ENCODE data around the gene LACTBL1. TPM values are rescaled to one million over a fixed set of nuclear protein-coding genes. Genes with fewer than 3 reads are reported as not detected.

The LACTBL1 gene
- total and polyA plus RNA-seq, 4 donors, result not detected

- ATAC-seq (ENCODE audit: low FRiP score) (no peak), DNase-seq (peak in 1 of 2 donors; percentile 27)
- Histone ChIP-seq H3K4me1 (ENCODE audit: control insufficient read depth in 1 of 2, insufficient read depth in 2 of 2, low read length in 2 of 2) (no peaks in the 10 kb centered on the region), H3K36me3 (ENCODE audit: control insufficient read depth in 1 of 2, insufficient read depth in 2 of 2, low read length in 1 of 2) (no peaks in the 10 kb centered on the region), H3K27me3 (ENCODE audit: control insufficient read depth in 1 of 2, insufficient read depth in 2 of 2, low read length in 1 of 2) (no peaks in the 10 kb centered on the region), H3K27ac (ENCODE audit: low read depth in 1 of 2, low read length in 2 of 2) (no peak overlapping the region), H3K9me3 (ENCODE audit: control insufficient read depth, low read length) (no peaks in the 10 kb centered on the region), H3K4me3 (ENCODE audit: low read length in 2 of 2) (no peak overlapping the region)
- WGBS, 2 donors, result 56 to 60% methylated on average over 8 of the region's 8 CpGs
- intact Hi-C loops (cut with DNase I), result no loop called here
These were observed 51.1 kb downstream of the LACTBL1 start for GRCh38 chr1:22921452-22922126.

- no peaks in the 10 kb centered on the region for H3K27me3 ChIP-seq (ENCODE audit: control insufficient read depth in 1 of 2, insufficient read depth in 2 of 2, low read length in 1 of 2)
- no peaks in the 10 kb centered on the region for H3K36me3 ChIP-seq (ENCODE audit: control insufficient read depth in 1 of 2, insufficient read depth in 2 of 2, low read length in 1 of 2)
- no peak overlapping the region for H3K4me3 ChIP-seq (ENCODE audit: low read length in 2 of 2)
- DNase-seq (peak in 1 of 2 donors; percentile 55), ATAC-seq (ENCODE audit: low FRiP score) (no peak)
- no peaks in the 10 kb centered on the region for H3K4me1 ChIP-seq (ENCODE audit: control insufficient read depth in 1 of 2, insufficient read depth in 2 of 2, low read length in 2 of 2)
- WGBS, 2 donors, result 24 to 25% methylated on average over 8 of the region's 8 CpGs
- intact Hi-C loops (cut with DNase I), result no loop called here
- no peak overlapping the region for H3K27ac ChIP-seq (ENCODE audit: low read depth in 1 of 2, low read length in 2 of 2)
- no peaks in the 10 kb centered on the region for H3K9me3 ChIP-seq (ENCODE audit: control insufficient read depth, low read length)
These were observed 51.8 kb downstream of the LACTBL1 start for GRCh38 chr1:22920734-22921451.

- Histone ChIP-seq H3K27me3 (ENCODE audit: control insufficient read depth in 1 of 2, insufficient read depth in 2 of 2, low read length in 1 of 2) (no peaks in the 10 kb centered on the region), H3K27ac (ENCODE audit: low read depth in 1 of 2, low read length in 2 of 2) (no peak overlapping the region), H3K4me1 (ENCODE audit: control insufficient read depth in 1 of 2, insufficient read depth in 2 of 2, low read length in 2 of 2) (no peaks in the 10 kb centered on the region), H3K36me3 (ENCODE audit: control insufficient read depth in 1 of 2, insufficient read depth in 2 of 2, low read length in 1 of 2) (no peaks in the 10 kb centered on the region), H3K9me3 (ENCODE audit: control insufficient read depth, low read length) (no peaks in the 10 kb centered on the region), H3K4me3 (ENCODE audit: low read length in 2 of 2) (no peak overlapping the region)
- WGBS, 2 donors, result 83% methylated on average over 6 of the region's 6 CpGs
- ATAC-seq (ENCODE audit: low FRiP score) (no peak), DNase-seq (peak in 1 of 2 donors; percentile 36)
- intact Hi-C loops (cut with DNase I), result no loop called here
These were observed 52.5 kb downstream of the LACTBL1 start for GRCh38 chr1:22920026-22920733.

GRCh38 chr1:22919341-22920025, 53.2 kb downstream of the LACTBL1 start:
- Histone ChIP-seq H3K27me3 (ENCODE audit: control insufficient read depth in 1 of 2, insufficient read depth in 2 of 2, low read length in 1 of 2) (no peaks in the 10 kb centered on the region), H3K27ac (ENCODE audit: low read depth in 1 of 2, low read length in 2 of 2) (no peak overlapping the region), H3K9me3 (ENCODE audit: control insufficient read depth, low read length) (no peaks in the 10 kb centered on the region), H3K36me3 (ENCODE audit: control insufficient read depth in 1 of 2, insufficient read depth in 2 of 2, low read length in 1 of 2) (no peaks in the 10 kb centered on the region), H3K4me3 (ENCODE audit: low read length in 2 of 2) (no peak overlapping the region), H3K4me1 (ENCODE audit: control insufficient read depth in 1 of 2, insufficient read depth in 2 of 2, low read length in 2 of 2) (no peaks in the 10 kb centered on the region)
- no peak for ATAC-seq (ENCODE audit: low FRiP score)
- WGBS, 2 donors, result 81 to 84% methylated on average over 8 of the region's 8 CpGs
- intact Hi-C loops (cut with DNase I), result no loop called here
- DNase-seq, result peak in 1 of 2 donors; percentile 59

- Histone ChIP-seq H3K9me3 (ENCODE audit: control insufficient read depth, low read length) (no peaks in the 10 kb centered on the region), H3K27me3 (ENCODE audit: control insufficient read depth in 1 of 2, insufficient read depth in 2 of 2, low read length in 1 of 2) (no peaks in the 10 kb centered on the region), H3K4me3 (ENCODE audit: low read length in 2 of 2) (no peak overlapping the region), H3K4me1 (ENCODE audit: control insufficient read depth in 1 of 2, insufficient read depth in 2 of 2, low read length in 2 of 2) (no peaks in the 10 kb centered on the region), H3K27ac (ENCODE audit: low read depth in 1 of 2, low read length in 2 of 2) (no peak overlapping the region), H3K36me3 (ENCODE audit: control insufficient read depth in 1 of 2, insufficient read depth in 2 of 2, low read length in 1 of 2) (no peaks in the 10 kb centered on the region)
- ATAC-seq (ENCODE audit: low FRiP score), result no peak
- intact Hi-C loops (cut with DNase I), result no loop called here
- 66 to 75% methylated on average over 4 of the region's 4 CpGs for WGBS, 2 donors
- DNase-seq, result no peak
These were observed 54.0 kb downstream of the LACTBL1 start for GRCh38 chr1:22918644-22919043.

- intact Hi-C loops (cut with DNase I), result no loop called here
- H3K27me3 ChIP-seq (ENCODE audit: control insufficient read depth in 1 of 2, insufficient read depth in 2 of 2, low read length in 1 of 2), result no peaks in the 10 kb centered on the region
- no peaks in the 10 kb centered on the region for H3K36me3 ChIP-seq (ENCODE audit: control insufficient read depth in 1 of 2, insufficient read depth in 2 of 2, low read length in 1 of 2)
- no peaks in the 10 kb centered on the region for H3K9me3 ChIP-seq (ENCODE audit: control insufficient read depth, low read length)
- WGBS, 2 donors, result 88 to 92% methylated on average over 5 of the region's 5 CpGs
- no peak overlapping the region for H3K4me3 ChIP-seq (ENCODE audit: low read length in 2 of 2)
- H3K27ac ChIP-seq (ENCODE audit: low read depth in 1 of 2, low read length in 2 of 2), result no peak overlapping the region
- no peak for ATAC-seq (ENCODE audit: low FRiP score)
- no peaks in the 10 kb centered on the region for H3K4me1 ChIP-seq (ENCODE audit: control insufficient read depth in 1 of 2, insufficient read depth in 2 of 2, low read length in 2 of 2)
- DNase-seq, result peak in 1 of 2 donors; percentile 36
These were observed 54.7 kb downstream of the LACTBL1 start for GRCh38 chr1:22917989-22918388.

- no peak overlapping the region for H3K27ac ChIP-seq (ENCODE audit: low read depth in 1 of 2, low read length in 2 of 2)
- ATAC-seq (ENCODE audit: low FRiP score), result no peak
- H3K27me3 ChIP-seq (ENCODE audit: control insufficient read depth in 1 of 2, insufficient read depth in 2 of 2, low read length in 1 of 2), result no peaks in the 10 kb centered on the region
- intact Hi-C loops (cut with DNase I), result no loop called here
- 89 to 92% methylated on average over 12 of the region's 12 CpGs for WGBS, 2 donors
- no peaks in the 10 kb centered on the region for H3K4me1 ChIP-seq (ENCODE audit: control insufficient read depth in 1 of 2, insufficient read depth in 2 of 2, low read length in 2 of 2)
- no peaks in the 10 kb centered on the region for H3K36me3 ChIP-seq (ENCODE audit: control insufficient read depth in 1 of 2, insufficient read depth in 2 of 2, low read length in 1 of 2)
- no peak overlapping the region for H3K4me3 ChIP-seq (ENCODE audit: low read length in 2 of 2)
- no peaks in the 10 kb centered on the region for H3K9me3 ChIP-seq (ENCODE audit: control insufficient read depth, low read length)
- no peak for DNase-seq
These were observed 56.2 kb downstream of the LACTBL1 start for GRCh38 chr1:22916471-22916820.

GRCh38 chr1:22915816-22916470, 56.7 kb downstream of the LACTBL1 start:
- Histone ChIP-seq H3K9me3 (ENCODE audit: control insufficient read depth, low read length) (no peaks in the 10 kb centered on the region), H3K36me3 (ENCODE audit: control insufficient read depth in 1 of 2, insufficient read depth in 2 of 2, low read length in 1 of 2) (no peaks in the 10 kb centered on the region), H3K27me3 (ENCODE audit: control insufficient read depth in 1 of 2, insufficient read depth in 2 of 2, low read length in 1 of 2) (no peaks in the 10 kb centered on the region), H3K4me3 (ENCODE audit: low read length in 2 of 2) (no peak overlapping the region), H3K4me1 (ENCODE audit: control insufficient read depth in 1 of 2, insufficient read depth in 2 of 2, low read length in 2 of 2) (no peaks in the 10 kb centered on the region), H3K27ac (ENCODE audit: low read depth in 1 of 2, low read length in 2 of 2) (no peak overlapping the region)
- DNase-seq (peak in 1 of 2 donors; percentile 62), ATAC-seq (ENCODE audit: low FRiP score) (no peak)
- WGBS, 2 donors, result 88 to 89% methylated on average over 12 to 15 of the region's 15 CpGs
- intact Hi-C loops (cut with DNase I), result no loop called here

Measured in aorta (tissue), 5 donors.